Cardiac septum (tissue), 1 donor: Measurements from ENCODE around the gene MOGAT3. TPM values are rescaled to one million over a fixed set of nuclear protein-coding genes. Genes with fewer than 3 reads are reported as not detected.

Source experiments
- DNase-seq: peaks from one replicate; pipeline ENCODE4 v3.0.0-alpha.2; 2020; ENCODE audit warnings: low spot score
- intact Hi-C: fragments of 100-400 bp; cut with DNase I; formaldehyde crosslinking; loops from one replicate; pipeline ENCODE4 v1.14.0; 2022
- total RNA-seq: library from RNA; stranded (reverse); fragmentation: NEBNext Ultra II Directional; extraction: Animal tissue kit (Norgen Biotek cat#: 25700); gene quantifications from one replicate; pipeline ENCODE4 v1.2.1, GENCODE V29; 2021
- donor health status: DM: no; HTN: no; CAD: no.

The MOGAT3 gene
- total RNA-seq, 1 donor from 2014 or later: not detected

GRCh38 chr7:101165075-101165957, 35.5 kb downstream of the MOGAT3 start, which contains the start of gene VGF:
VGF (minus strand) TSS chr7:101165569; CDS start chr7:101164843, 726 bp downstream.
- intact Hi-C loops: loop anchor here (1.0 to 10.0 kb wide), 2 partner anchors 11 to 271 kb away; partner anchors contain the start of genes ACHE and AP1S1
- peak; percentile 95 for DNase-seq

GRCh38 chr7:101164071-101164840, 36.6 kb downstream of the MOGAT3 start:
- no peak for DNase-seq
- intact Hi-C loops: loop anchor here (10.0 kb wide), 1 partner anchor 269 kb away; the partner anchor contains the start of gene ACHE

GRCh38 chr7:101163279-101164070, 37.4 kb downstream of the MOGAT3 start:
- no peak for DNase-seq
- intact Hi-C loops: loop anchor here (10.0 kb wide), 1 partner anchor 269 kb away; the partner anchor contains the start of gene ACHE

- intact Hi-C loops: loop anchor here (10.0 kb wide), 1 partner anchor 268 kb away; the partner anchor contains the start of gene ACHE
- no peak for DNase-seq
Measured at GRCh38 chr7:101162551-101163278, 38.1 kb downstream of the MOGAT3 start.

- intact Hi-C loops: loop anchor here (10.0 kb wide), 1 partner anchor 267 kb away; the partner anchor contains the start of gene ACHE
- DNase-seq: no peak
Measured at GRCh38 chr7:101161692-101162471, 39.0 kb downstream of the MOGAT3 start.

- intact Hi-C loops: loop anchor here (10.0 kb wide), 1 partner anchor 266 kb away; the partner anchor contains the start of gene ACHE
- DNase-seq: no peak
Measured at GRCh38 chr7:101160910-101161309, 39.9 kb downstream of the MOGAT3 start.

- intact Hi-C loops: loop anchor here (10.0 kb wide), 1 partner anchor 265 kb away; the partner anchor contains the start of gene ACHE
Measured at GRCh38 chr7:101159696-101160674, 40.9 kb downstream of the MOGAT3 start.

GRCh38 chr7:101156866-101157589, 43.8 kb downstream of the MOGAT3 start:
- DNase-seq: no peak
- intact Hi-C loops: no loop called here

More at GRCh38 chr7:101159696-101160674, 40.9 kb downstream of the MOGAT3 start:
- no peak for DNase-seq

- intact Hi-C loops: no loop called here
Measured at GRCh38 chr7:101156277-101156676, 44.6 kb downstream of the MOGAT3 start.

GRCh38 chr7:101155303-101155702, 45.5 kb downstream of the MOGAT3 start:
- intact Hi-C loops: no loop called here
- DNase-seq: no peak

More at GRCh38 chr7:101156277-101156676, 44.6 kb downstream of the MOGAT3 start:
- DNase-seq: no peak

- intact Hi-C loops: loop anchor here (1.0 kb wide), 1 partner anchor 11 kb away; the partner anchor contains the start of gene VGF
- DNase-seq: no peak
Measured at GRCh38 chr7:101154693-101155102, 46.1 kb downstream of the MOGAT3 start.

GRCh38 chr7:101153969-101154692, 46.7 kb downstream of the MOGAT3 start, which contains the start of gene AP1S1:
AP1S1 (plus strand) TSS chr7:101154476; CDS start chr7:101154515, 39 bp downstream.
- DNase-seq: peak; percentile 95
- intact Hi-C loops: loop anchor here (1.0 kb wide), 1 partner anchor 11 kb away; the partner anchor contains the start of gene VGF

GRCh38 chr7:101151908-101152651, 48.8 kb downstream of the MOGAT3 start:
- DNase-seq: no peak
- intact Hi-C loops: no loop called here
